K562 (cell line): ENCODE results near the gene WRAP53. TPM values are rescaled to one million over a fixed set of nuclear protein-coding genes. Genes with fewer than 3 reads are reported as not detected.

Source experiments
- ARID4B ChIP-seq: sonication (generic); formaldehyde crosslinking; IDR thresholded peaks from 2 replicates; pipeline ENCODE4 v1.8.0; 2022; ENCODE audit warnings: mild to moderate bottlenecking, missing genetic modification reagents
- EGR1 ChIP-seq: fragments of 450-650 bp; conservative IDR thresholded peaks from 2 replicates; pipeline ENCODE4 v1.6.1; 2017; ENCODE audit warnings: mild to moderate bottlenecking
- EZH2 ChIP-seq: IDR thresholded peaks from 2 replicates; pipeline ENCODE4 v1.6.1; 2012; ENCODE audit warnings: low read depth, mild to moderate bottlenecking, inconsistent platforms, low read length, borderline replicate concordance
- FOXP4 ChIP-seq: sonication (generic); formaldehyde crosslinking; IDR thresholded peaks from 2 replicates; pipeline ENCODE4 v1.8.0; 2022; ENCODE audit warnings: mild to moderate bottlenecking, missing genetic modification reagents, borderline replicate concordance
- FUS ChIP-seq: fragments of 200-400 bp; formaldehyde crosslinking; optimal IDR thresholded peaks from 2 replicates; pipeline ENCODE3; 2017; ENCODE audit warnings: low read depth, low read length
- KAT8 ChIP-seq: fragments of 450-650 bp; IDR thresholded peaks from 2 replicates; pipeline ENCODE4 v1.6.1; 2016; ENCODE audit warnings: low read depth, mild to moderate bottlenecking
- NFYB ChIP-seq: IDR thresholded peaks from 2 replicates; pipeline ENCODE4 v1.6.1; 2011; ENCODE audit warnings: mild to moderate bottlenecking, moderate library complexity; ENCODE audit not compliant: insufficient read length; ENCODE audit errors: extremely low read depth
- PPARD ChIP-seq: fragments of 250-450 bp; sonication (Bioruptor Pico); IDR thresholded peaks from 2 replicates; pipeline ENCODE4 v1.8.0; 2022; ENCODE audit warnings: inconsistent platforms, mild to moderate bottlenecking, moderate library complexity
- RCOR1 ChIP-seq, 2 experiments: IDR thresholded peaks; 2 replicates each; pipeline ENCODE4 v1.6.1; 2012; ENCODE audit warnings: low read depth in 2 of 2, low read length in 2 of 2, borderline replicate concordance in 1 of 2, improper control_type of control experiment in 1 of 2
- SRSF3 ChIP-seq: fragments of 200-400 bp; formaldehyde crosslinking; IDR thresholded peaks from 2 replicates; pipeline ENCODE4 v1.6.1; 2016; ENCODE audit warnings: mild to moderate bottlenecking, low read length, moderate library complexity; ENCODE audit not compliant: insufficient read depth
- TBP ChIP-seq: optimal IDR thresholded peaks from 2 replicates; pipeline ENCODE3; 2011; ENCODE audit warnings: low read depth, low read length, improper control_type of control experiment
- U2AF1 ChIP-seq: fragments of 200-400 bp; formaldehyde crosslinking; optimal IDR thresholded peaks from 2 replicates; pipeline ENCODE3; 2017; ENCODE audit warnings: mild to moderate bottlenecking, low read depth, low read length, moderate library complexity
- ZC3H4 ChIP-seq: sonication (generic); formaldehyde crosslinking; IDR thresholded peaks from 2 replicates; pipeline ENCODE4 v1.9.0; 2021; ENCODE audit warnings: missing genetic modification reagents, borderline replicate concordance
- ZNF274 ChIP-seq: IDR thresholded peaks from 2 replicates; pipeline ENCODE4 v1.6.1; 2011; ENCODE audit warnings: low read depth, mild to moderate bottlenecking, low read length, moderate library complexity, borderline replicate concordance
- ZNF354B ChIP-seq: fragments of 250-450 bp; sonication (Bioruptor Pico); IDR thresholded peaks from 2 replicates; pipeline ENCODE4 v1.4.0; 2020
- polyA plus RNA-seq, 8 experiments: library from polyadenylated mRNA; depleted of rRNA in 4 of 8; stranded (reverse) in 5 of 8; unstranded in 3 of 8; fragments of >200 nt; fragmentation: Nextera tagmentation in 2 of 8; fragmentation: Illumina TruSeq in 1 of 8; extraction: Ambion mirVana in 2 of 8; extraction: Trizol in 1 of 8; gene quantifications; 2 replicates each; pipeline versions ENCODE4 v1.2.1 to v1.2.3, GENCODE V29; 2011 to 2014; ENCODE audit warnings: inconsistent platforms in 1 of 8, missing spikeins in 1 of 8
- total RNA-seq, 7 experiments: library from RNA; depleted of rRNA in 6 of 7; stranded (reverse); fragments of >200 nt in 6 of 7; fragmentation: Illumina TruSeq in 2 of 7; extraction: Trizol in 2 of 7; gene quantifications; 2 replicates each; pipeline versions ENCODE4 v1.2.1 to v1.2.3, GENCODE V29; 2011 to 2021; ENCODE audit warnings: low replicate concordance in 1 of 7
- TF ChIP-seq, protein P1 (sequence below): sonication (generic); formaldehyde crosslinking; IDR thresholded peaks from 2 replicates; pipeline ENCODE4 v1.8.0; 2022; ENCODE audit warnings: missing genetic modification reagents, mild to moderate bottlenecking, moderate library complexity, borderline replicate concordance
- TF ChIP-seq, protein P2 (sequence below): fragments of 450-650 bp; IDR thresholded peaks from 2 replicates; pipeline ENCODE4 v1.6.1; 2016; ENCODE audit warnings: borderline replicate concordance

WRAP53 gene
- total and polyA plus RNA-seq, 9 of the 15 experiments (the other 6 are each of a cell fraction or from before 2014, with no cell fraction given), result 0.72 to 18.2 (median 13.4) TPM

GRCh38 chr17:7687072-7687907 is 987 bp upstream of the WRAP53 start, which contains the start of gene TP53 (continued):
- TF ChIP-seq ZNF274, result no peak
- TF ChIP-seq, protein P1, sequence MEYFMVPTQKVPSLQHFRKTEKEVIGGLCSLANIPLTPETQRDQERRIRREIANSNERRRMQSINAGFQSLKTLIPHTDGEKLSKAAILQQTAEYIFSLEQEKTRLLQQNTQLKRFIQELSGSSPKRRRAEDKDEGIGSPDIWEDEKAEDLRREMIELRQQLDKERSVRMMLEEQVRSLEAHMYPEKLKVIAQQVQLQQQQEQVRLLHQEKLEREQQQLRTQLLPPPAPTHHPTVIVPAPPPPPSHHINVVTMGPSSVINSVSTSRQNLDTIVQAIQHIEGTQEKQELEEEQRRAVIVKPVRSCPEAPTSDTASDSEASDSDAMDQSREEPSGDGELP (CRISPR knock-in tag), result peak; percentile 73; the same call in 1 of the 2 replicates
- peak in 1 of 2 experiments; percentile 18; a peak in 1 of 4 replicates for TF ChIP-seq RCOR1 (IDR thresholded peaks at IDR 0.05; ENCODE audit: borderline replicate concordance in 1 of 2, low read depth in 2 of 2, low read length in 2 of 2)
- TF ChIP-seq, protein P2, sequence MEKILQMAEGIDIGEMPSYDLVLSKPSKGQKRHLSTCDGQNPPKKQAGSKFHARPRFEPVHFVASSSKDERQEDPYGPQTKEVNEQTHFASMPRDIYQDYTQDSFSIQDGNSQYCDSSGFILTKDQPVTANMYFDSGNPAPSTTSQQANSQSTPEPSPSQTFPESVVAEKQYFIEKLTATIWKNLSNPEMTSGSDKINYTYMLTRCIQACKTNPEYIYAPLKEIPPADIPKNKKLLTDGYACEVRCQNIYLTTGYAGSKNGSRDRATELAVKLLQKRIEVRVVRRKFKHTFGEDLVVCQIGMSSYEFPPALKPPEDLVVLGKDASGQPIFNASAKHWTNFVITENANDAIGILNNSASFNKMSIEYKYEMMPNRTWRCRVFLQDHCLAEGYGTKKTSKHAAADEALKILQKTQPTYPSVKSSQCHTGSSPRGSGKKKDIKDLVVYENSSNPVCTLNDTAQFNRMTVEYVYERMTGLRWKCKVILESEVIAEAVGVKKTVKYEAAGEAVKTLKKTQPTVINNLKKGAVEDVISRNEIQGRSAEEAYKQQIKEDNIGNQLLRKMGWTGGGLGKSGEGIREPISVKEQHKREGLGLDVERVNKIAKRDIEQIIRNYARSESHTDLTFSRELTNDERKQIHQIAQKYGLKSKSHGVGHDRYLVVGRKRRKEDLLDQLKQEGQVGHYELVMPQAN, result peak; percentile 70
- no peak for TF ChIP-seq KAT8
- no peak for TF ChIP-seq ZC3H4 (CRISPR knock-in tag)
- no peak for TF ChIP-seq PPARD (CRISPR knock-in tag)
- 0 out of 2 replicates have a peak, but pooled peaks have one; percentile 40 for TF ChIP-seq FOXP4
- no peak for TF ChIP-seq FUS
- no peak for TF ChIP-seq U2AF1
- TF ChIP-seq EZH2, result no peak
- TF ChIP-seq SRSF3, result no peak
- no peak for TF ChIP-seq NFYB
- TF ChIP-seq ARID4B (CRISPR knock-in tag), result peak; percentile 16; the same call in 1 of the 2 replicates
- peak; percentile 96 for TF ChIP-seq TBP
- TF ChIP-seq EGR1, result 0 out of 2 replicates have a peak, but pooled peaks have one; percentile 15
- TF ChIP-seq ZNF354B, result no peak
